ENCODE data around the gene FAM174C.

Gene FAM174C

GRCh38 chr19:1275260-1275975 lies at the start of gene FAM174C:
TSS of gene FAM174C (plus strand) at chr19:1275530. CDS start at chr19:1275550, 20 bp downstream.
- DNase-seq = peak; percentile 94
- in situ Hi-C loops (cut with HindIII; ENCODE audit: low pct_ligation_motif_present, low pct_unique_long_range_greater_than_20kb, low sequenced_read_pairs) = no loop called here

GRCh38 chr19:1226227-1226518 lies 49.2 kb upstream of the FAM174C start:
- in situ Hi-C loops (cut with HindIII; ENCODE audit: low pct_ligation_motif_present, low pct_unique_long_range_greater_than_20kb, low sequenced_read_pairs) = no loop called here
- no peak for DNase-seq

GRCh38 chr19:1226522-1227303 lies 48.6 kb upstream of the FAM174C start:
- in situ Hi-C loops (cut with HindIII; ENCODE audit: low pct_ligation_motif_present, low pct_unique_long_range_greater_than_20kb, low sequenced_read_pairs) = no loop called here
- no peak for DNase-seq

GRCh38 chr19:1227304-1228054 lies 47.9 kb upstream of the FAM174C start:
- in situ Hi-C loops (cut with HindIII; ENCODE audit: low pct_ligation_motif_present, low pct_unique_long_range_greater_than_20kb, low sequenced_read_pairs) = no loop called here
- no peak for DNase-seq

GRCh38 chr19:1228161-1228957 lies 47.0 kb upstream of the FAM174C start:
- in situ Hi-C loops (cut with HindIII; ENCODE audit: low pct_ligation_motif_present, low pct_unique_long_range_greater_than_20kb, low sequenced_read_pairs) = no loop called here
- DNase-seq = no peak

- in situ Hi-C loops (cut with HindIII; ENCODE audit: low pct_ligation_motif_present, low pct_unique_long_range_greater_than_20kb, low sequenced_read_pairs) = no loop called here
- DNase-seq = no peak
Measured at GRCh38 chr19:1229056-1229923, 46.0 kb upstream of the FAM174C start.

GRCh38 chr19:1229924-1230782 lies 45.2 kb upstream of the FAM174C start:
- DNase-seq = no peak
- in situ Hi-C loops (cut with HindIII; ENCODE audit: low pct_ligation_motif_present, low pct_unique_long_range_greater_than_20kb, low sequenced_read_pairs) = no loop called here

- DNase-seq = no peak
- in situ Hi-C loops (cut with HindIII; ENCODE audit: low pct_ligation_motif_present, low pct_unique_long_range_greater_than_20kb, low sequenced_read_pairs) = no loop called here
Measured at GRCh38 chr19:1230783-1231489, 44.4 kb upstream of the FAM174C start.

- no peak for DNase-seq
- in situ Hi-C loops (cut with HindIII; ENCODE audit: low pct_ligation_motif_present, low pct_unique_long_range_greater_than_20kb, low sequenced_read_pairs) = no loop called here
Measured at GRCh38 chr19:1231729-1232637, 43.3 kb upstream of the FAM174C start.

GRCh38 chr19:1232652-1233072 lies 42.7 kb upstream of the FAM174C start:
- in situ Hi-C loops (cut with HindIII; ENCODE audit: low pct_ligation_motif_present, low pct_unique_long_range_greater_than_20kb, low sequenced_read_pairs) = no loop called here
- peak; percentile 58 for DNase-seq

- DNase-seq = no peak
- in situ Hi-C loops (cut with HindIII; ENCODE audit: low pct_ligation_motif_present, low pct_unique_long_range_greater_than_20kb, low sequenced_read_pairs) = no loop called here
Measured at GRCh38 chr19:1233115-1233667, 42.1 kb upstream of the FAM174C start.

GRCh38 chr19:1234051-1234954 lies 41.0 kb upstream of the FAM174C start:
- no peak for DNase-seq
- in situ Hi-C loops (cut with HindIII; ENCODE audit: low pct_ligation_motif_present, low pct_unique_long_range_greater_than_20kb, low sequenced_read_pairs) = no loop called here

- DNase-seq = no peak
- in situ Hi-C loops (cut with HindIII; ENCODE audit: low pct_ligation_motif_present, low pct_unique_long_range_greater_than_20kb, low sequenced_read_pairs) = no loop called here
Measured at GRCh38 chr19:1234955-1235380, 40.4 kb upstream of the FAM174C start.

Data from ACHN (cell line).